Endothelial cell of umbilical vein (primary cell): ENCODE data around the gene GLB1L. TPM values are rescaled to one million over a fixed set of nuclear protein-coding genes. Genes with fewer than 3 reads are reported as not detected.

ENCODE experiments used
- BruUV-seq: library from RNA; stranded (reverse); fragments of 400-500 nt; replicated peaks from 2 replicates; lab custom pipeline; 2021; lab: Mats Ljungman, UMichigan
- CTCF ChIA-PET: fragments of 300-600, 350-600 bp; sonication (Branson Sonifier 250); formaldehyde crosslinking; loops from one replicate; lab custom pipeline; 2021; ENCODE audit warnings: antibody characterized with exemption, inconsistent platforms; lab: Charles Lee
- POLR2A ChIA-PET: fragments of 300-600, 350-600 bp; sonication (Branson Sonifier 250); formaldehyde crosslinking; loops from one replicate; lab custom pipeline; 2021; ENCODE audit warnings: antibody characterized with exemption, inconsistent platforms; lab: Charles Lee
- DNase-seq: peaks from one replicate; pipeline ENCODE4 v3.0.0-alpha.2; 2011; ENCODE audit warnings: low read depth, low spot score
- FAIRE-seq: peaks from 2 replicates; lab custom pipeline; 2011; peaks lifted over from hg19 to GRCh38; lab: Jason Lieb, UNC
- H2AFZ ChIP-seq: 2 replicates; pipeline ENCODE4 v1.6.0; 2012; ENCODE audit warnings: low read depth, low read length, control low read depth, inconsistent platforms
- H3K27ac ChIP-seq: 2 replicates; pipeline ENCODE4 v1.5.1; 2011; ENCODE audit warnings: low read depth, mild to moderate bottlenecking, control low read depth, low read length, moderate library complexity; ENCODE audit not compliant: insufficient read depth
- H3K27me3 ChIP-seq, 2 experiments: 2 replicates each; pipeline versions ENCODE4 v1.6.0 to v1.6.1; 2011; ENCODE audit warnings: low read length in 2 of 2, mixed read lengths in 1 of 2; ENCODE audit not compliant: control insufficient read depth in 2 of 2, insufficient read depth in 2 of 2
- H3K36me3 ChIP-seq, 2 experiments: 2 replicates in 1 of 2; 3 replicates in 1 of 2; pipeline ENCODE4 v1.5.1; 2011; ENCODE audit warnings: low read length in 2 of 2, mild to moderate bottlenecking in 1 of 2, moderate library complexity in 1 of 2; ENCODE audit not compliant: control insufficient read depth in 2 of 2, insufficient read depth in 2 of 2; ENCODE audit errors: extremely low read depth in 1 of 2
- H3K4me1 ChIP-seq: 3 replicates; pipeline ENCODE4 v1.5.1; 2011; ENCODE audit warnings: mild to moderate bottlenecking, low read length; ENCODE audit not compliant: control insufficient read depth, insufficient read depth; ENCODE audit errors: extremely low read depth
- H3K4me2 ChIP-seq: 2 replicates; pipeline ENCODE4 v1.6.1; 2011; ENCODE audit warnings: low read length, control low read depth, mixed read lengths; ENCODE audit not compliant: insufficient read depth
- H3K4me3 ChIP-seq, 3 experiments: fragments of 200-600 bp in 1 of 3; sonication (generic), shearing (Covaris generic) in 1 of 3; replicated peaks in 1 of 3; 2 replicates each; pipeline ENCODE4 v1.5.1; 2011 to 2016; ENCODE audit warnings: control low read depth in 3 of 3, low read length in 3 of 3, mild to moderate bottlenecking in 2 of 3, inconsistent platforms in 1 of 3, low read depth in 1 of 3, moderate library complexity in 1 of 3; ENCODE audit not compliant: insufficient read depth in 1 of 3
- H3K79me2 ChIP-seq: 2 replicates; pipeline ENCODE4 v1.6.0; 2012; ENCODE audit warnings: low read length, inconsistent platforms; ENCODE audit not compliant: control insufficient read depth, insufficient read depth
- H3K9ac ChIP-seq: replicated peaks from 2 replicates; pipeline ENCODE3; 2011; ENCODE audit warnings: low read length, control low read depth; ENCODE audit not compliant: insufficient read depth; ENCODE audit errors: extremely low read depth
- H3K9me1 ChIP-seq: replicated peaks from 3 replicates; pipeline ENCODE4 v1.6.0; 2011; ENCODE audit warnings: mild to moderate bottlenecking, low read length; ENCODE audit not compliant: control insufficient read depth, insufficient read depth; ENCODE audit errors: extremely low read depth
- H3K9me3 ChIP-seq: replicated peaks from 2 replicates; pipeline ENCODE4 v1.5.1; 2012; ENCODE audit warnings: low read length, inconsistent platforms; ENCODE audit not compliant: control insufficient read depth, insufficient read depth
- H4K20me1 ChIP-seq: replicated peaks from 2 replicates; pipeline ENCODE3; 2011; ENCODE audit warnings: mild to moderate bottlenecking, low read length; ENCODE audit not compliant: control insufficient read depth, insufficient read depth; ENCODE audit errors: extremely low read depth
- CTCF ChIP-seq, 2 donors: IDR thresholded peaks; 1 replicate in 1 of 2; 2 replicates in 1 of 2; pipeline ENCODE4 v1.5.1; 2011; ENCODE audit warnings: low read length in 2 of 2, mild to moderate bottlenecking in 2 of 2, moderate library complexity in 2 of 2, control low read depth in 1 of 2, inconsistent platforms in 1 of 2, low read depth in 1 of 2; ENCODE audit not compliant: insufficient read depth in 1 of 2; ENCODE audit errors: extremely low read depth in 1 of 2
- EZH2 ChIP-seq: IDR thresholded peaks from 2 replicates; pipeline ENCODE4 v1.6.1; 2012; ENCODE audit warnings: borderline replicate concordance, low read depth, mild to moderate bottlenecking, moderate library complexity, low read length, inconsistent platforms; ENCODE audit not compliant: severe bottlenecking
- FOS ChIP-seq: IDR thresholded peaks from 2 replicates; pipeline ENCODE4 v1.6.1; 2011; ENCODE audit warnings: mild to moderate bottlenecking, low read length, moderate library complexity, borderline replicate concordance; ENCODE audit not compliant: insufficient read depth
- GATA2 ChIP-seq: IDR thresholded peaks from 2 replicates; pipeline ENCODE4 v1.7.0; 2011; ENCODE audit warnings: low read depth, mild to moderate bottlenecking, moderate library complexity, mixed read lengths, low read length; ENCODE audit not compliant: insufficient read length, insufficient read depth
- JUN ChIP-seq: IDR thresholded peaks from 2 replicates; pipeline ENCODE4 v1.6.1; 2011; ENCODE audit warnings: borderline replicate concordance, low read depth; ENCODE audit not compliant: insufficient read length, insufficient read depth
- MAX ChIP-seq: IDR thresholded peaks from 2 replicates; pipeline ENCODE4 v1.6.1; 2011; ENCODE audit not compliant: insufficient read depth, insufficient read length
- MYC ChIP-seq: IDR thresholded peaks from one replicate; pipeline ENCODE4 v1.6.1; 2011; ENCODE audit warnings: mild to moderate bottlenecking, low read depth, low read length
- POLR2A ChIP-seq: IDR thresholded peaks from 2 replicates; pipeline ENCODE4 v1.6.1; 2012; ENCODE audit warnings: low read depth, mild to moderate bottlenecking, control low read depth, low read length
- POLR2AphosphoS5 ChIP-seq: IDR thresholded peaks from 2 replicates; pipeline ENCODE4 v1.6.1; 2012; ENCODE audit warnings: low read depth, mild to moderate bottlenecking, control low read depth, low read length, moderate library complexity; ENCODE audit not compliant: insufficient read depth
- dilution Hi-C: fragments of 300-500 bp; cut with MboI; formaldehyde crosslinking; loops from one replicate; pipeline ENCODE4 v1.15.0; 2019; ENCODE audit warnings: low sequenced_read_pairs; ENCODE audit not compliant: extremely low pct_ligation_motif_present
- intact Hi-C: fragments of 100-400 bp; cut with micrococcal nuclease; formaldehyde crosslinking; loops from one replicate; pipeline ENCODE4 v1.10.0; 2022
- polyA plus RNA-seq, 4 experiments: library from polyadenylated mRNA; depleted of rRNA in 3 of 4; stranded (reverse) in 3 of 4; unstranded in 1 of 4; fragments of >200 nt; gene quantifications; 2 replicates each; pipeline versions ENCODE4 v1.2.1 to v1.2.3, GENCODE V29; 2011 to 2012; ENCODE audit warnings: missing spikeins in 1 of 4
- total RNA-seq: library from RNA; stranded (reverse); gene quantifications from 2 replicates; pipeline ENCODE4 v1.2.3, GENCODE V29; 2021

GLB1L gene
- total and polyA plus RNA-seq, 2 donors (not counting 3 experiments of a cell fraction or from before 2014, with no cell fraction given): 9.2 to 11.9 TPM

- Histone ChIP-seq H3K9me1 (no peaks in the 10 kb centered on the region), H3K4me2 (peak overlapping the region; percentile 86), H3K27me3 (no peaks in the 10 kb centered on the region), H3K9me3 (no peaks in the 10 kb centered on the region), H3K9ac (peak overlapping the region; percentile 97), H3K79me2 (peaks cover 15% of the 10 kb centered on the region), H2AFZ (peak overlapping the region; percentile 95), H4K20me1 (no peaks in the 10 kb centered on the region), H3K36me3 (peaks cover 2% of the 10 kb centered on the region in 2 experiments), H3K4me1 (peaks cover 22% of the 10 kb centered on the region), H3K4me3 (peak overlapping the region; percentile 67 to 80 (median 67)), H3K27ac (peak overlapping the region; percentile 92)
- peak; percentile 4 for FAIRE-seq
- dilution Hi-C loops: no loop called here
- TF ChIP-seq MAX (no peak), EZH2 (no peak), CTCF (IDR thresholded peaks at IDR 0.05; ENCODE audit: extremely low read depth in 1 of 2, insufficient read depth in 1 of 2, low read depth in 1 of 2, low read length in 2 of 2) (no peak), JUN (no peak), POLR2AphosphoS5 (no peak), GATA2 (no peak), FOS (no peak), POLR2A (no peak), MYC (no peak)
- TSS peak; percentile 79 for BruUV-seq
- ChIA-PET POLR2A (interaction anchor here (0.6 to 1.5 kb wide), 6 partner anchors 9 to 351 kb away, joined by 3 to 6 read pairs (median 4); partner anchors contain the start of genes ANKZF1, ATG9A, DNAJB2 and TUBA4A), CTCF (interaction anchor here (0.6 to 2.1 kb wide), 10 partner anchors 10 to 265 kb away, joined by 3 to 12 read pairs (median 4); partner anchors contain the start of genes ABCB6, ANKZF1, ATG9A and DNAJB2)
- intact Hi-C loops: loop anchor here (1.0 to 2.0 kb wide), 7 partner anchors 15 to 84 kb away; partner anchors contain the start of genes ABCB6, ANKZF1, ATG9A and DNAJB2
- no peak for DNase-seq
These were observed 476 bp downstream of the GLB1L start for GRCh38 chr2:219244789-219245147.
